CD4-positive, alpha-beta memory T cell (primary cell): Measurements from ENCODE around the gene CRTAC1. TPM values are rescaled to one million over a fixed set of nuclear protein-coding genes. Genes with fewer than 3 reads are reported as not detected.

Experiments
- CTCF ChIA-PET: fragments of 350-600 bp; sonication (Branson Sonifier 250); formaldehyde crosslinking; loops from one replicate; lab custom pipeline; 2021; ENCODE audit warnings: inconsistent platforms; ENCODE audit not compliant: partially characterized antibody; lab: Charles Lee
- POLR2A ChIA-PET: fragments of 350-600 bp; sonication (Branson Sonifier 250); formaldehyde crosslinking; loops from one replicate; lab custom pipeline; 2021; ENCODE audit not compliant: partially characterized antibody; lab: Charles Lee
- DNase-seq, 5 donors: peaks; one replicate each; pipeline versions ENCODE4 v3.0.0 to v3.0.0-alpha.2; 2020 to 2022; ENCODE audit warnings: mixed read lengths in 1 of 5
- H3K27ac ChIP-seq: one replicate; pipeline ENCODE4 v1.7.0; 2013; ENCODE audit warnings: low read depth, low read length
- H3K27me3 ChIP-seq: 2 replicates; pipeline ENCODE4 v1.7.0; 2013; ENCODE audit warnings: mild to moderate bottlenecking, low read length, moderate library complexity; ENCODE audit not compliant: insufficient read depth
- H3K36me3 ChIP-seq: 2 replicates; pipeline ENCODE4 v1.7.0; 2013; ENCODE audit warnings: mild to moderate bottlenecking, low read length, moderate library complexity; ENCODE audit not compliant: insufficient read depth
- H3K4me1 ChIP-seq: 2 replicates; pipeline ENCODE4 v1.7.0; 2013; ENCODE audit warnings: mild to moderate bottlenecking, low read length, moderate library complexity; ENCODE audit not compliant: insufficient read depth
- H3K4me3 ChIP-seq, 2 donors: one replicate each; pipeline ENCODE4 v1.7.0; 2013; ENCODE audit warnings: low read length in 2 of 2, mild to moderate bottlenecking in 1 of 2
- H3K9me3 ChIP-seq, 2 donors: one replicate each; pipeline ENCODE4 v1.7.0; 2013; ENCODE audit warnings: low read length in 2 of 2, control low read depth in 1 of 2; ENCODE audit not compliant: control insufficient read depth in 1 of 2
- H3K27ac Mint-ChIP-seq, 7 donors: one replicate each; pipeline ENCODE4 v1.8.0; 2020 to 2021; ENCODE audit warnings: mixed read lengths in 7 of 7, mild to moderate bottlenecking in 6 of 7, inconsistent platforms in 3 of 7, moderate library complexity in 3 of 7
- H3K27me3 Mint-ChIP-seq, 2 donors: one replicate each; pipeline ENCODE4 v1.8.0; 2020 to 2021; ENCODE audit warnings: mixed read lengths in 2 of 2
- H3K36me3 Mint-ChIP-seq, 2 donors: one replicate each; pipeline ENCODE4 v1.8.0; 2020 to 2021; ENCODE audit warnings: mixed read lengths in 2 of 2, inconsistent platforms in 1 of 2, mild to moderate bottlenecking in 1 of 2
- H3K4me1 Mint-ChIP-seq, 4 donors: one replicate each; pipeline ENCODE4 v1.8.0; 2020 to 2021; ENCODE audit warnings: mixed read lengths in 4 of 4, mild to moderate bottlenecking in 1 of 4
- H3K4me3 Mint-ChIP-seq, 8 donors: one replicate each; pipeline ENCODE4 v1.8.0; 2020 to 2021; ENCODE audit warnings: mixed read lengths in 8 of 8, mild to moderate bottlenecking in 7 of 8, moderate library complexity in 6 of 8, inconsistent platforms in 3 of 8
- H3K9me3 Mint-ChIP-seq, 8 donors: one replicate each; pipeline ENCODE4 v1.8.0; 2020 to 2021; ENCODE audit warnings: mixed read lengths in 8 of 8, mild to moderate bottlenecking in 5 of 8, inconsistent platforms in 3 of 8, moderate library complexity in 1 of 8
- intact Hi-C: fragments of 100-400 bp; cut with micrococcal nuclease; formaldehyde crosslinking; loops from one replicate; pipeline ENCODE4 v1.15.1; 2023
- polyA plus RNA-seq, 2 donors: library from polyadenylated mRNA; unstranded; fragments of 300-500 nt; fragmentation: Illumina TruSeq; gene quantifications; one replicate each; pipeline ENCODE4 v1.2.3, GENCODE V29; 2021
- total RNA-seq, 2 experiments: library from RNA; stranded (reverse); gene quantifications; one replicate each; pipeline ENCODE4 v1.2.3, GENCODE V29; 2021

Gene CRTAC1
- total and polyA plus RNA-seq, 4 experiments from 2014 or later: not detected

GRCh38 chr10:98062424-98062823 lies 32.0 kb upstream of the CRTAC1 start:
- Histone ChIP-seq H3K9me3 (no peaks in the 10 kb centered on the region), H3K27me3 (no peaks in the 10 kb centered on the region), H3K4me3 (no peak overlapping the region), H3K36me3 (no peaks in the 10 kb centered on the region), H3K27ac (no peak overlapping the region), H3K4me1 (no peaks in the 10 kb centered on the region)
- Mint-ChIP-seq H3K9me3 (no peaks in the 10 kb centered on the region), H3K4me1 (no peaks in the 10 kb centered on the region), H3K36me3 (peaks cover 0 to 3% of the 10 kb centered on the region in 2 donors), H3K27ac (no peak overlapping the region), H3K27me3 (peaks cover 32 to 41% of the 10 kb centered on the region in 2 donors), H3K4me3 (no peak overlapping the region)
- ChIA-PET CTCF (interaction anchor here (0.7 to 1.9 kb wide), 2 partner anchors 20 to 21 kb away, joined by 3 to 4 read pairs; no protein-coding TSS in a partner anchor), POLR2A (no interaction called here)
- no peak for DNase-seq
- intact Hi-C loops: no loop called here

- DNase-seq: no peak
- no peaks in the 10 kb centered on the region for H3K4me1 ChIP-seq
- peaks cover 32 to 44% of the 10 kb centered on the region in 2 donors for H3K27me3 Mint-ChIP-seq
- H3K27ac Mint-ChIP-seq: no peak overlapping the region
- H3K36me3 ChIP-seq: no peaks in the 10 kb centered on the region
- no peak overlapping the region for H3K27ac ChIP-seq
- no peaks in the 10 kb centered on the region for H3K27me3 ChIP-seq
- intact Hi-C loops: no loop called here
- H3K36me3 Mint-ChIP-seq: peaks cover 0 to 3% of the 10 kb centered on the region in 2 donors
- no peaks in the 10 kb centered on the region for H3K9me3 ChIP-seq
- peaks cover 0 to 3% (median 0%) of the 10 kb centered on the region in 8 donors for H3K9me3 Mint-ChIP-seq
- ChIA-PET POLR2A (no interaction called here), CTCF (no interaction called here)
- H3K4me3 Mint-ChIP-seq: no peak overlapping the region
- H3K4me1 Mint-ChIP-seq: no peaks in the 10 kb centered on the region
- no peak overlapping the region for H3K4me3 ChIP-seq
These were observed 29.7 kb upstream of the CRTAC1 start for GRCh38 chr10:98060079-98060478.

GRCh38 chr10:98058295-98058694 lies 27.9 kb upstream of the CRTAC1 start:
- DNase-seq: no peak
- H3K27me3 Mint-ChIP-seq: peaks cover 37 to 41% of the 10 kb centered on the region in 2 donors
- CTCF ChIA-PET: interaction anchor here (1.2 kb wide), 1 partner anchor 30 kb away, joined by 3 read pairs; no protein-coding TSS in a partner anchor
- POLR2A ChIA-PET: no interaction called here
- no peak overlapping the region for H3K4me3 Mint-ChIP-seq
- H3K27ac Mint-ChIP-seq: no peak overlapping the region
- Histone ChIP-seq H3K4me3 (no peak overlapping the region), H3K9me3 (no peaks in the 10 kb centered on the region), H3K27ac (no peak overlapping the region), H3K4me1 (no peaks in the 10 kb centered on the region), H3K36me3 (no peaks in the 10 kb centered on the region), H3K27me3 (no peaks in the 10 kb centered on the region)
- H3K9me3 Mint-ChIP-seq: peaks cover 0 to 4% (median 0%) of the 10 kb centered on the region in 8 donors
- H3K4me1 Mint-ChIP-seq: no peaks in the 10 kb centered on the region
- intact Hi-C loops: no loop called here
- H3K36me3 Mint-ChIP-seq: no peaks in the 10 kb centered on the region

GRCh38 chr10:98055841-98056516 lies 25.6 kb upstream of the CRTAC1 start:
- Mint-ChIP-seq H3K27ac (no peak overlapping the region), H3K36me3 (no peaks in the 10 kb centered on the region), H3K27me3 (peaks cover 32 to 47% of the 10 kb centered on the region in 2 donors), H3K4me1 (no peaks in the 10 kb centered on the region), H3K4me3 (no peak overlapping the region), H3K9me3 (peaks cover 0 to 4% (median 0%) of the 10 kb centered on the region in 8 donors)
- H3K27ac ChIP-seq: no peak overlapping the region
- DNase-seq: no peak
- H3K9me3 ChIP-seq: no peaks in the 10 kb centered on the region
- H3K36me3 ChIP-seq: no peaks in the 10 kb centered on the region
- no peaks in the 10 kb centered on the region for H3K27me3 ChIP-seq
- no peak overlapping the region for H3K4me3 ChIP-seq
- CTCF ChIA-PET: interaction anchor here (1.6 to 1.7 kb wide), 2 partner anchors 10 to 14 kb away, joined by 5 to 9 read pairs; no protein-coding TSS in a partner anchor
- H3K4me1 ChIP-seq: no peaks in the 10 kb centered on the region
- POLR2A ChIA-PET: no interaction called here
- intact Hi-C loops: no loop called here

GRCh38 chr10:98047009-98047741 lies 16.8 kb upstream of the CRTAC1 start:
- no peak overlapping the region for H3K27ac ChIP-seq
- H3K36me3 ChIP-seq: no peaks in the 10 kb centered on the region
- H3K36me3 Mint-ChIP-seq: no peaks in the 10 kb centered on the region
- peaks cover 26 to 35% of the 10 kb centered on the region in 2 donors for H3K27me3 Mint-ChIP-seq
- no peaks in the 10 kb centered on the region for H3K9me3 Mint-ChIP-seq
- H3K4me3 Mint-ChIP-seq: no peak overlapping the region
- no peak for DNase-seq
- H3K27ac Mint-ChIP-seq: no peak overlapping the region
- CTCF ChIA-PET: interaction anchor here (0.8 to 1.7 kb wide), 6 partner anchors 11 to 133 kb away, joined by 3 to 7 read pairs (median 5); no protein-coding TSS in a partner anchor
- intact Hi-C loops: loop anchor here (5.0 to 10.0 kb wide), 2 partner anchors 255 to 342 kb away; no protein-coding TSS in a partner anchor
- no peaks in the 10 kb centered on the region for H3K27me3 ChIP-seq
- POLR2A ChIA-PET: no interaction called here
- H3K4me1 Mint-ChIP-seq: peaks cover 0 to 5% (median 3%) of the 10 kb centered on the region in 4 donors
- no peaks in the 10 kb centered on the region for H3K9me3 ChIP-seq
- no peaks in the 10 kb centered on the region for H3K4me1 ChIP-seq
- H3K4me3 ChIP-seq: no peak overlapping the region

- intact Hi-C loops: loop anchor here (1.0 to 10.0 kb wide), 3 partner anchors 132 to 341 kb away; no protein-coding TSS in a partner anchor
- no peak overlapping the region for H3K4me3 Mint-ChIP-seq
- no peaks in the 10 kb centered on the region for H3K4me1 ChIP-seq
- peaks cover 0 to 5% (median 3%) of the 10 kb centered on the region in 4 donors for H3K4me1 Mint-ChIP-seq
- CTCF ChIA-PET: interaction anchor here (0.6 to 2.2 kb wide), 12 partner anchors 8 to 298 kb away, joined by 3 to 14 read pairs (median 4); no protein-coding TSS in a partner anchor
- no peak overlapping the region for H3K27ac Mint-ChIP-seq
- POLR2A ChIA-PET: no interaction called here
- no peaks in the 10 kb centered on the region for H3K36me3 Mint-ChIP-seq
- H3K27ac ChIP-seq: no peak overlapping the region
- peak; percentile 46 to 54 (median 47) for DNase-seq
- peaks cover 25 to 35% of the 10 kb centered on the region in 2 donors for H3K27me3 Mint-ChIP-seq
- peaks cover 2% of the 10 kb centered on the region for H3K27me3 ChIP-seq
- H3K9me3 ChIP-seq: no peaks in the 10 kb centered on the region
- H3K36me3 ChIP-seq: no peaks in the 10 kb centered on the region
- H3K4me3 ChIP-seq: no peak overlapping the region
- no peaks in the 10 kb centered on the region for H3K9me3 Mint-ChIP-seq
These were observed 15.5 kb upstream of the CRTAC1 start for GRCh38 chr10:98045785-98046389.
